Stimulated activated CD4-positive, alpha-beta T cell treated with anti-CD3 and anti-CD28 coated beads, Interleukin-2, amount 100 ng/mL, for 4 hours (primary cell): Measurements from ENCODE around the gene SLC4A5.
"Not testable (repeated sequence)": the region's sequence is repeated elsewhere in the genome, so short reads cannot be mapped to it uniquely, and the experiment has no call there.

Source experiments
- DNase-seq: peaks from one replicate; pipeline ENCODE4 v3.0.0-alpha.2; 2020; ENCODE audit warnings: low read depth

The SLC4A5 gene

GRCh38 chr2:74198461-74199274, 144.5 kb downstream of the SLC4A5 start, which contains the start of gene MTHFD2:
TSS of gene MTHFD2 (plus strand) at chr2:74198615. CDS start at chr2:74198642, 27 bp downstream.
- DNase-seq, result peak; percentile 89

- no peak for DNase-seq
These were observed 145.2 kb downstream of the SLC4A5 start for GRCh38 chr2:74198023-74198460.

- DNase-seq, result no peak
These were observed 146.2 kb downstream of the SLC4A5 start for GRCh38 chr2:74197049-74197448.

- no peak for DNase-seq
These were observed 148.4 kb downstream of the SLC4A5 start for GRCh38 chr2:74194799-74195198.

GRCh38 chr2:74191596-74192380, 151.4 kb downstream of the SLC4A5 start:
- no peak for DNase-seq

GRCh38 chr2:74188696-74189095, 154.5 kb downstream of the SLC4A5 start:
- no peak for DNase-seq

GRCh38 chr2:74188018-74188601, 155.1 kb downstream of the SLC4A5 start:
- no peak for DNase-seq

- DNase-seq, result not testable (repeated sequence)
These were observed 156.5 kb downstream of the SLC4A5 start for GRCh38 chr2:74186706-74187105.

- DNase-seq, result no peak
These were observed 157.2 kb downstream of the SLC4A5 start for GRCh38 chr2:74186038-74186437.

- no peak for DNase-seq
These were observed 159.3 kb downstream of the SLC4A5 start for GRCh38 chr2:74183878-74184277.

GRCh38 chr2:74181739-74182138, 161.5 kb downstream of the SLC4A5 start:
- DNase-seq, result no peak

- no peak for DNase-seq
These were observed 164.0 kb downstream of the SLC4A5 start for GRCh38 chr2:74179063-74179865.

GRCh38 chr2:74178211-74179062, 164.8 kb downstream of the SLC4A5 start, which contains the start of gene MOB1A:
TSS of gene MOB1A (minus strand) at chr2:74178879. CDS start at chr2:74178674, 205 bp downstream.
- DNase-seq, result peak; percentile 95

- no peak for DNase-seq
These were observed 165.5 kb downstream of the SLC4A5 start for GRCh38 chr2:74177696-74178095.

GRCh38 chr2:74174909-74175308, 168.3 kb downstream of the SLC4A5 start:
- DNase-seq, result no peak

GRCh38 chr2:74168739-74169138, 174.5 kb downstream of the SLC4A5 start:
- DNase-seq, result no peak
